ENCODE data around the gene RBM48.
A peak's percentile ranks its signal among the peaks of the same experiment; 100 is the strongest.
"Not testable (repeated sequence)": the region's sequence is repeated elsewhere in the genome, so short reads cannot be mapped to it uniquely, and the experiment has no call there.

The RBM48 gene

DNA sequence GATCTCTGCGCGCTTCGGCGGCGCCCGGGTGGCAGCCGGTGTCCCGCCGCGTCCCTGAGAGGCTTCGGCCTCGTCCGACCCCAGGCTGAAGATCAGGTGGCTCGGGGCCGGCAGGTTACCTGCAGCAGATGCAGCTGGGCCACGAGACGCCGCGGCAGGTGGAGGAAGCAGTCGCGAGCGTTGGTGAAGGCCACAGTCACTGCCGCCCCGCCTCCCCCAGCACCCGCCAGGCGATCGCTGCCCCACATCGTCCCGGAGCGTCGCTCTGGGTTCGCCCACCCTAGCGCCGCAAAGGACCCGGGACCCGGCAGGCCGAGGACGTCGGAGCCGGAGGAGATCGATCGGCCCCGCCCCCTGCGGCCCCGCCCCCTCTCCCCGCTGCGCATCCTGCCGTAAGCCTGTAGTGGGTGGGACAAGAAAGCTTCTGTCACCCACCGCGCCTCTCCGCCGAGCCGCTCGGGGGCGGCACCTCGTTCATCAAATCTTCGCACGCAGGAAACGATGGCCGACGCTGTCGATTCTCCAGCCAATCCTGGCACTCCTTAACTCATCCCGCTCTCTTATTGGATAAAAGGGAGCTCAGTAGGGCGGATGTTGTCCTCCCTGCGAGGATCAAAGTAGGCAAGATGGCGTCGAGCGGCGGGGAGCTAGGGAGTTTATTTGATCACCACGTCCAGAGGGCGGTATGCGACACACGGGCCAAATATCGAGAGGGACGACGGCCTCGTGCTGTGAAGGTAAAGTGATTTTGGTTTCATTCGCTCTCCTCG is at the start of gene RBM48, which contains the start of gene PEX1:
TSS of gene RBM48 (plus strand) at position 608 of the 770 bp plus-strand sequence. CDS start at position 627, 19 bp downstream.
TSS of gene PEX1 (minus strand) at position 333 of the 770 bp plus-strand sequence. CDS start at position 248, 85 bp downstream.
- peak; percentile 70 to 92 (median 75) for DNase-seq (ENCODE audit: low read depth in 2 of 3, low spot score in 2 of 3)

DNA sequence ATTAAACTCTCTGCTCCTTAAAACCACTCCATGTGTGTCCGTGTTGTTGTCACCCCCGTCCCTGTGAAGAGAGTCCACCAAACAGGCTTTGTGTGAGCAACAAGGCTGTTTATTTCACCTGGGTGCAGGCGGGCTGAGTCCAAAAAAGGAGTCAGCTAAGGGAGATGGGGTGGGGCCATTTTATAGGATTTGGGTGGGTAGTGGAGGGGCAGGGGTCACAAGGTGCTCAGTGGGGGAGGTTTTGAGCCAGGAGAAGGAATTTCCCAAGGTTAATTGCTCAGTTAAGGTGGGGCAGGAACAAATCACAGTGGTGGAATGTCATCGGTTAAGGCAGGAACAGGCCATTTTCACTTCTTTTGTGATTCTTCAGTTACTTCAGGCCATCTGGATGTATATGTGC is 49.4 kb upstream of the RBM48 start:
- not testable (repeated sequence) for DNase-seq (ENCODE audit: low read depth in 2 of 3, low spot score in 2 of 3)

DNA sequence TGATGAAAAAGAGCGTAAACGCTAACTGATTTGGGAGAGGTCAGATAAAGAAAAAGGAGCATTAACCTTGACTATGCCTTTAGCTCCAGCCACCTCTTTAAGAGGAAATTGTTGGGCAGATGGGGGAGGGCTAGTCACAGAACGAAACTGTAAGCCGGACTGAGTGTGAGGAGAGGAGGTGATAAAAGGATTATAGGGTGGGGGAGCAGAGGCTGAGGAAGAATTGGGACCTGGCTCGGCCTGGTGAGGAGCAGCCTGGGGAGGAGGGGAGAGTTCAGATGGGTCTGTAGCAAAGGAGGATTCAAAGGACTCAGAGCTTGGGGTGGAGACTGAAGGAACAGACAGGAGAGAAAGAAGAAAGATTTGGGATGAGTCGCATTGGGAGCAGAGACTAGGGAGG is 45.0 kb upstream of the RBM48 start:
- DNase-seq (ENCODE audit: low read depth in 2 of 3, low spot score in 2 of 3), result not testable (repeated sequence)

DNA sequence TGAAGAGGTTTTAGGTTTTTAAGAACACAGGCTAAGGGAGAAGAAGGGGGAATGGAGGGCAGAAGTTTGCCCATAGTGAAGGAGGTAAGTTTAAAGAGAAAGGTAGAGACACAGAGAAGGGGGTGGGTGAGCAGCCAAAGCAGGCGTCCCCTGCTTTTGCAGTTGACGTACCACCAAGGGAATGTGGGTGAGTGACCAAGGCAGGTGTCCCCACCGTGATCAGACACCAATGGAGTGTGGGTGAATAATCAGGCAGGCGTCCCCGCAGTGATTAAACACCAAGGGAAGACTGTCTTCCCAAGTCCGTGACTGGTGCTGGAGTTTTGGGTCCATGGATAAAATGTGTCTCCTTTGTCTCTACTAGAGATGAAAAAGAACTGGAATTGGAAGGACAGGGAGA is 44.4 kb upstream of the RBM48 start:
- not testable (repeated sequence) for DNase-seq (ENCODE audit: low read depth in 2 of 3, low spot score in 2 of 3)

DNA sequence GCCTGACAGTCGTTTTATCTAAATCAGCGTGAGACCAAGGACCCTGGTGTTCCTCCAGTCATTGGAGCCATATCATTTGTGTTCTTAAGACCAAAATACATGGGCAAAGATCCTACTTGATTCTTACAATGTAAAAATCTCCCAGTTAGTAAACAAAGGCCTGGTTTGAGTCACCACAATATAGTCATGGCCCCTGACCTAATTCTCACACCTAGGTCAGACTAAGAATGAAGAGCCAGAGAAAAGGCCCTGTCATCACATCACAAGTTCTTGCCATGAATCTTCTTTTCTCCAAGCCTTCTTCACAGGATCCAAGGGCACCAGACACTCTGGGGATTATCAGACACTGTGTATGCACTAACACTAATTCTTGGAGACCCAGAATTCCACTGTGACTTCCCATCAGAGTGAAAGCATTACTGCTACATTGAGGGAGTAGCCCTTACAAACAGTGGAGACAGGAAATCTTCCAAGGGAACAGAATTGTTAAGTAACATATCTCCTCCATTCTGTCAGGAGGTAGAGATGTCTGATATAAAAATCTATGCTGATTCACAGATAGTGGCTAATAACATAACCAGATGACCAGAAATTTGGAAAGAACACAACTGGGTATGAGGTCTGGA is 43.2 kb upstream of the RBM48 start:
- DNase-seq (ENCODE audit: low read depth in 2 of 3, low spot score in 2 of 3), result no peak

DNA sequence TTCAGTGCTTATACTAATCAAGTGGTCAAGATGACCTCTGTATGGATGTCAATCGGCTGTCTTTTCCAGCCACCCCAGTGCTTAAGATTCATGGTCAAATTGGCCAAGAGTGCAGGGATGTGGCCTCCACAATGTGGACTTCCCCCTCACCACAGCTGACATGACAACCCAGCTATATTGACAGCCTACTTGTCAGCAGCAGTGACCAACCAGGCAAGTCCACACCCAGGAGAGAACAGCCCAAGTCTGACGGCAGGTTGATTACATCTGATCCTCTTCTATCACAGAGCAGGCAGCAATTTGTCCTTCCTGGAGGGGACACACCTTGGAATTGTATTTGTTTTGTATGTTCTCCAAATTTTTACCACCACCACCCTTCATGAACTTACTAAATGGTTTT is 42.6 kb upstream of the RBM48 start:
- no peak for DNase-seq (ENCODE audit: low read depth in 2 of 3, low spot score in 2 of 3)

DNA sequence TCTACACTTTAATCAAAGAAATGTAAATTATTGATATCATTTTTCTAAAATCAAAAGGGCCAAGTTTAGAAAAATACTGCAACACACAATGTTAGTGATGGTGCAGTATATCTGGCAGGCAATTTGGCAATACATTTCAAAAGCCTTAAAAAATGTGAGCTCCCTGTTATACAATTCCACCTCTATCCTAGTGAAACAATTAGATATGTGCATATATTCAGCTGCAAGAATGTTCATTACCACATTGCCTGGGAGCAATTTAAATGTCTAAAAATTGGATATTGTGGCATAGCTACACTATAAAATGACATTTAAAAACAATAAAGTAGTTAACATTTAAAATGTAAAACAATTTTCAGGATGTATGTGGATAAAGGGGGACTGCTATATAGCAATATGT is 40.8 kb upstream of the RBM48 start:
- no peak for DNase-seq (ENCODE audit: low read depth in 2 of 3, low spot score in 2 of 3)

DNA sequence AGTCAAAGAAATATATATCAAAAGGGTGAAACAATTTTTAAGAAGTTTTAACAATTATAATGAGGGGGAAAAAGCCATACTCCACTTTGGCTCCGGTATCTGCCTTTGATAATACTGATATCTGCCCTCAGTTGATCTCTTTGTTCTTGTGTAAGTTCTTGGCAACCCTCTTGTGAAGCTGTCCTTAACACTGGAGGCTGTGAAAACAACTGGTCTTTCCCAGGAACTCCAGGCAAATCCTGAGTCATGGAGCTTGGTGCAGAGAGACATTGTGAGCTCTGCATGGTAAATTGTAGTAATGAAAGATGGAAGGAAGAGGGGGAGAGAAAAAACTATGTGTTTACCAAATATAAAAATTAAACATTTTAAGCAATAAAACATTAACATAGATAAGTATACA is 39.0 kb upstream of the RBM48 start:
- no peak for DNase-seq (ENCODE audit: low read depth in 2 of 3, low spot score in 2 of 3)

DNA sequence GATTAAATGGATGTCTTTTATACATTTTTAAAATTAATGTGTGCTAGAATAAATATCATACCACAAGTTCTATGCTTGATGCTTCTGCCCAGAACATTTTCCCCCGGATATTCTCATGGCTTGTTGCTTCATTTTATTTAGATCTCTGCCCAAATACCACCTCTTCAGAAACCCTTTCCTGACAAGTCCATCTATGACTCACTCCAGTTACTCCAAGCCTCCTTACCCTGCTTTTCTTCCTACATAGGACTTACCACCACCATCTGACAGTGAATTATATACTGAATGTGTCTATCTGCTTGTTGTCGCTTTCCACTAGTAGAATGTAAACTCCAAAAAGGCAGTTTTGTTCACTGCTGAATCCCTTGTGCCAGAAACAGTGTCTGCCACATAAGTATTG is 31.7 kb upstream of the RBM48 start:
- DNase-seq (ENCODE audit: low read depth in 2 of 3, low spot score in 2 of 3), result no peak

DNA sequence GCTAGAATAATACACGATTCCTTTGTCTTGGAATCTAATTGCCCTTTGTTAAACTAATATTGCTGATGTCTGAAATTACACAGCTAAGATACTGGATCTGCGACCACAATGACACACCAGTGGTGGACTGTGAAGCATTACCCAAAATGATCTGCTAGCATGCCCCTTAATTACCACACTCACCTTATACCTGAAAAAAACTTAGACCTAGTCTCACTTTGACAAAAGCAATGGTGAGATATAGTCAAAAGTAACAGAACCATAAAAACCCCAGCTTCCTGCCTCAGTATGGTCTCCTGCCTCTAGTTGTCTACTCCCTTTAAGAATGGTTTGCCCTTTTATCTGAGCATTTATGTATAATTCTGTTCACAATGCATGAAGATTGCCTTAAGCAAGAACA is 30.0 kb upstream of the RBM48 start:
- no peak for DNase-seq (ENCODE audit: low read depth in 2 of 3, low spot score in 2 of 3)

DNA sequence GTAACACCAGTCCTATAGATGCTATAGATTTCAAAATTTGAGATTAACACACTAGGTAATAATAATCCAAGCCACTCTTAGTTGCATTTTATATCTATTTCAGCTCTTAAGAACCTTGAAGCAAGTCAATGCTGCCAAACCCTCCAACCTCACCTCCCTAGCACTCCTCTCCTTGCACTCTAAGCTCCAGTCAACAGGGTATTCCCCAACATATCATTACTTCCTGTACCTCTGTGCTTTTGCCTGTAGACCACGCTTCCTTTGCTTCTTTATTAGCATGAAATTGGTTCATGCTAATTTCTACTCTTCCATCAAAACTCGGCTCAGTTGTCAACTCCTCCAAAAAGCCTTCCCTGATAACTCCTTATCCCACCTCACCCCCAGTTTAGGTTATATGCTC is 24.8 kb upstream of the RBM48 start:
- no peak for DNase-seq (ENCODE audit: low read depth in 2 of 3, low spot score in 2 of 3)

DNA sequence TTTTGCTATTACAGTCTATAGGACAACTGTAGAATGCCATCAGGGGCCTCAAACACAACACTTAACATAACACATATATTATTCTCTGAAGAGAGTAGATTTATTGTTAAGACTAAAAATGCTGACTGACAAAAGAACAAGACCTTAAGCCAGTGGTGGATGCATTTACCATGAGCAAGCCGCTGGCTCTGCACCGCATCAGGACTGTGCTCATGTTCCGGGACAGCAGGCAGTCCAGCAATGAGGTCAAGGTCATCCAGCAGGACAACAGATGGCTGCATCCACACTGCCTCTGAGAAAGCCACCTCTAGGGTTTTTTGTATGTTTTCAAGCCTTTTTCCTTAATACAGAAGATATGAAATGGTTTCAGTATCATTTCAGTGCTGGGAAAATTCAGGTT is 24.0 kb upstream of the RBM48 start:
- DNase-seq (ENCODE audit: low read depth in 2 of 3, low spot score in 2 of 3), result no peak

DNA sequence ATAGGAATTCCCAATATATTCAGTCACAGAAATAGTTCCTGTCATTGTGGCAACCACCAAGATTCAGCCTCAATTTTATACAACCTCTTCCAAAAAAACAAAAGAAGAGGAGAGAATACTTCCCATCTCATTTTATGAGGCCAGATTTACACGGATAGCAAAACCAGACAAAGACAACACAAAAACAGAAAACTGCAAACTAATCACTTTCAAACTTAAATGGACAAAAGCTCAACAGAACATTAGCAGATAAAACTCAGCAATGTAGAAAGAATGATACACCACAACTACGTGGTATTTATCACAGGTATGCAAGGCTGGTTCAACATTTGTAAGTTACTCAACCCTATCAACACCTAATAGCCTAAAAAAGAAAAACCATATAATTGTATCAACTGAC is 22.2 kb upstream of the RBM48 start:
- no peak for DNase-seq (ENCODE audit: low read depth in 2 of 3, low spot score in 2 of 3)

DNA sequence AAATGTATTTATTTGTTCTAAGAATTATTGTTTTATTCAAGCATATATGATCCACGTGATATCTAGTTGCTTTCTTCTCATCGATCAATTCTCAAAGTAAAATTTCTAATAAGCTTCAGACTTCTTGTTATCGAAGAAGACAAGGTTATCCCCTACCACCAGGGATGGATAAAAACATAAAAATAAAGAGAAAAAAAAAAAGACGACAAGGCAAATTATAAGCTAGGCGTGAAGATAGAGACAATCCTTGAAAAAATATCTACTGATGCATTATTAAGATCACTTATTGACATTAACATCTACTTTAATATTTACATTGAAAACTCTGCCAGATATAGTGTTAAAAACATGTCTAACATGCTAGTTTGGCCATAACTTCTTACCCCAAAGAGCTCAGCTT is 19.6 kb upstream of the RBM48 start:
- DNase-seq (ENCODE audit: low read depth in 2 of 3, low spot score in 2 of 3), result no peak

DNA sequence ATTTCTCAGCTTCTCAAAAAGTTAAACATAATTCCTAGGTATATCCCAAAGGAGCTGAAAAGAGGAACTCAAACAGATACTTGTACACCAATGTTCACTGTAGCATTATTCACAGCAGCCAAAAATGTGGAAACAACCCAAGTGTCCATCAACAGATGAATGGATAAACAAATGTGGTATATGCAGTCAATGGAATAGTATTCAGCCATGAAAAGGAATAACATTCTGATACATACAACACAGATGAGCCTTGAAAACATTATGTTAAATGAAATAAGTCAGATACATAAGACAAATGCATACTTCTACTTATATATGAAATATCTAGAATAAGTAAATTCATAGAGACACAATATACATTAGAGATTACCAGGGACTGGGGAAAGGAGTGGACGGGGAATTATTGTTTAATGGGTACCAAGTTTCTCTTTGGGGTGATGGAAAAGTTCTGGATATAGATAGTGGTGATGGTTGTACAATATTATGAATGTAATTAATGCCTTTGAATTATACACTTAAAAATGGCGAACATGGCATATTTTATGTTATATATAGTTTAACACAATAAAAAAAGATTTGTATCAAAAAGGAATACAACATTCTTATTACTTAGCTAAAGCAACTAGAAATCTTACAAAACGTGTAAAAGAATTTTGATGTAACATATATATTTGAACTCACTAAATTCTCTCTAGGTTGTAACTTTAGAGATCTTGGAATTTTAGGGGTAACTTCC is 15.3 kb upstream of the RBM48 start:
- DNase-seq (ENCODE audit: low read depth in 2 of 3, low spot score in 2 of 3), result no peak

DNA sequence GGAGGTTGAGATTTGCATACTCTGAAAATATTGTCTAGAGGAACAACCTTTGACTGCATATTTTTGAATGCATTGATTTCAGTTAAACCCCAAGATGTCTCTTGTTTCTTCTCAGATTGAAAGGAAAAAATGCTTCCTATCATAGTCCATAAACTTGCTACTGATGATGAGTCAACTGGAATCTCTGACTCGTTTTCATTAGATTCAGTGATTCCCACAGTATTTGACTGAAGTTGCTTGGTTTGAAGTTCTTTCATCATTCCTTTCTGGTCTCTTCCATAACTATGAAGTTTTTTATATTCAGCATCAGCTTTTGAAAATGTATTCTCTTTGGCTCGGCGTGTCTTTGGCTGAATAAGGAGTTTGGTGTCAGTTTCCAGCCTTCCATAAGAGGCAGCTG is 11.0 kb upstream of the RBM48 start:
- DNase-seq (ENCODE audit: low read depth in 2 of 3, low spot score in 2 of 3), result no peak

DNA sequence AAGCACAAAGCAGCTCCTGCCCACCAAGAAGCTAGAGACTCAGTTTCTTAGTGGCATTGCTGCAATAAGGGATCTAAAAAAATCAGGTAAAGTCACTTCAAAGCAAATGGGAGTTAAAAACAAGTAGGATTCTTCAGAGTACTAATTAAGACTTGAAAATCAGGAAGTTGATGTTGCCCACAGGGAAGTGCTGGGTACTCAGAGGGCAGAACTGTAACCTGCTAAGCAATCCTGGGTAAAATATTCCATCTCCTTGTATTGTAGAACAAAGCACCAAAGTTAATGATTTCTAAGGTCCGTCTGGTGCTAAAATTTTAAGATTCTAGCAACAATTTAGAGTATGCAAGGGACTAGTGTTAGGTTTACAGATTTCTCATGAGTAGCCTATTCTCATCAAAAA is 8.6 kb upstream of the RBM48 start:
- no peak for DNase-seq (ENCODE audit: low read depth in 2 of 3, low spot score in 2 of 3)

DNA sequence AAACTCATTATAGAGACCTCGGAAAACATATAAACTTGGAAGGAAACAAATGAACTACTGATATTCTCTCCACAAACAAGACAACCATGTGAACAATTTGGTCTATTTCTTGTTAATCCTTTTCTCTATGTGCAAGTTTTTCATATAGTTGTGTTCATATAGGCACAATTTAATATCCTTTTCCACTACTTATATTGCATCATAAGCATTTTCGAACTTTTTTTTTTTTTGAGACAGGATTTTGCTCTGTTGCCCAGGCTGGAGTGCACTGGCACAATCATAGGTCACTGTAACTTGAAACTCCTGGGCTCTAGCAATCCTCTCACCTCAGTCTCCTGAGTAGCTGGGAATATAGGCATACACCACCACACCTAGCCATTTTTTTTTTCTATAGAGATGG is 5.5 kb upstream of the RBM48 start:
- no peak for DNase-seq (ENCODE audit: low read depth in 2 of 3, low spot score in 2 of 3)

DNA sequence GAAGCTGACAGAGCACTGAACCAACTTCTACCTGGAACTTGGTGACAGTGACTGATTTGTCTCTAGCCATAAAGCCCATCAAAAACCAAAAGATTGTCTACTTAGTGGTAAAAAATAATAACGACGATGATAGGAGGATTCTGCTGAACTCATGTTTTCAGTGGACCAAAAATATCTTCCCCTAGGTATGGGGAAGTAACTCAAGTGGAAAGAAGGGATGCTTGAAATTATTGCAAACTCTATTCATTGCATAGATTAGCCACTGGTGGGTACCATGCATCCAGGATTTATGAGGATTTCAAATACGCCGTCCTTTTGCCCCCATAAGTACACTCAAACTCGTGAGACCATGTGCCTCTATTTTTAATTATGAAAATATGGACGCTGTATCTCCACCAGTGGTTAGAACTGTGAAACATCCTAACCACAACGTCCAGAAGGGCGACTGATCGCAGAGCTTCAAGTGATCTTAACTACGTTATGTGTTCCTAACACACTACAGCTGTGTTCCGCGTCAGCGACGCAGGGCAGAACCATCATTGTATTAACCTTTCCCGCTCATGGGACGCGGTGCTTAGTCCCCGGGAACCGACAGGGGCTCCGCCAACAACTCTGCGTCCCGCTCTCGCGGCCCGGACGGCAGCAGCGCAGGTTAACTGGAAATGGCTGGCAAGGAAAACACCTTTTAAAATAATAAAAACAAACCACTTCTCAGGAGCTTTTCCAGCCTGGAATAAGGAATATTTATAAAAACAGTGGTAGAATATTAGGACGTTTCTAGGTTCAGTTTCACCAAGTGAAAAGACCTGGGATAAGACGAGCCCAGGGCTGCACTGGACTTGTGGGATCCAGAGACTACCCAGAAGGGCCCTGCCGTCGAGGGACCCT is 1.1 kb upstream of the RBM48 start:
- DNase-seq (ENCODE audit: low read depth in 2 of 3, low spot score in 2 of 3), result peak; percentile 19 to 21 (median 20)

DNA sequence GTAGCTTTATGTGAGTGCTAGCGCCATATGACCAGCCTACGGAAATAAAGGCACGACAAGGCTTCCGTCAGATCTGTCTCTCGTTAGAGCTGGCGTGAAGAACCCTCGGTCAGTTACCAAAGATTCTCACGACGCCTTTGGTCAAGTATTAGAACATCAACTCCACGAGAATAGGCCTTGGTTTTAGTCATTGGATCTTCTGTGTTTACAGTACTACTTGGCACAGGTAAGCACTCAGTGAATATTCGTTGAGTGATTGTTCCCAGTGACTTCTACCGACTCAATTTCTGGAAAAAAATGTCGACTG is 316 bp downstream of the RBM48 start:
- no peak for DNase-seq (ENCODE audit: low read depth in 2 of 3, low spot score in 2 of 3)

DNA sequence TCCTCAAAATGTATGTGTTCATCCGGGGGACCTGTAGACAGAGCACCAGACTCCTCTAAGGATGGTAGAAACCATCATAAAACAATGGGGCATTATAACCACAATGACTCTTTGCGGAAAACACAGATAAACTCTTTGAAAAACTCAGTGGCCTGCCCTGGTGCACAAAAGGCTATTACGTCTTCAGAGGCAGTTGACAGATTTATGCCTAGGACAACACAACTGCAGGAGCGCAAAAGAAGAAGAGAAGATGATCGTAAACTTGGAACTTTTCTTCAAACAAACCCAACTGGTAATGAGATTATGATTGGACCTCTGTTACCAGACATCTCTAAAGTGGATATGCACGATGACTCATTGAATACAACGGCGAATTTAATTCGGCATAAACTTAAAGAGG is 6.0 kb downstream of the RBM48 start:
- no peak for DNase-seq (ENCODE audit: low read depth in 2 of 3, low spot score in 2 of 3)
